GM18505 (cell line): ENCODE data around the gene DHCR7.

Source experiments
- ATAC-seq: cut with Tn5 transposase; IDR thresholded peaks from one replicate; pipeline ENCODE4 v1.9.1; 2021; ENCODE audit not compliant: unreplicated experiment
- POLR2A ChIP-seq: IDR thresholded peaks from 4 replicates; pipeline ENCODE4 v1.6.1; 2011; ENCODE audit warnings: borderline replicate concordance; ENCODE audit not compliant: insufficient read depth, insufficient read length; ENCODE audit errors: extremely low read depth

The DHCR7 gene

DNA sequence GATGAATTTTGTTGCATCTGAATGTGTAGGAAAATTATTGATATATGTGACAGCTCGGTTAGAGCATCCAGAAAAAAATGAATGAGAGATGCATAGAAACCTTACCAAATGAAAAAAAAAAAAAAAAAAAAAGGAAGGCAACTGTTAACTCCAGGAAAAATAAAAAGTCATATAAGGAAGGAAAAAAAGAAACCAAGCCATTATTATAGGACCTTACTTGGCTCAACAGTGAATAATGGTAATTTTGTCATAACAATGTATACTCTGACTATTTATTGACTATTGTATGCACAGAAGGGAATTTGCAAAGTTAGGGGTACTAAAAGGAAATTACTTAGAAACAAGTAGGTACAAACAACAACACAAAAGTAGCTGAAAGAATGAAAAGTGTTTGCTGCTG lies 2.0 kb downstream of the DHCR7 start:
- no peak for TF ChIP-seq POLR2A
- ATAC-seq: no peak

- TF ChIP-seq POLR2A: no peak
- no peak for ATAC-seq
Measured at GRCh38 chr11:71444811-71445210, 3.4 kb downstream of the DHCR7 start.

- no peak for TF ChIP-seq POLR2A
- ATAC-seq: no peak
Measured at GRCh38 chr11:71443736-71444445, 4.3 kb downstream of the DHCR7 start.

- TF ChIP-seq POLR2A: no peak
- ATAC-seq: no peak
Measured at GRCh38 chr11:71442880-71443279, 5.3 kb downstream of the DHCR7 start.

GRCh38 chr11:71442123-71442522 lies 6.1 kb downstream of the DHCR7 start:
- no peak for TF ChIP-seq POLR2A
- ATAC-seq: no peak

DNA sequence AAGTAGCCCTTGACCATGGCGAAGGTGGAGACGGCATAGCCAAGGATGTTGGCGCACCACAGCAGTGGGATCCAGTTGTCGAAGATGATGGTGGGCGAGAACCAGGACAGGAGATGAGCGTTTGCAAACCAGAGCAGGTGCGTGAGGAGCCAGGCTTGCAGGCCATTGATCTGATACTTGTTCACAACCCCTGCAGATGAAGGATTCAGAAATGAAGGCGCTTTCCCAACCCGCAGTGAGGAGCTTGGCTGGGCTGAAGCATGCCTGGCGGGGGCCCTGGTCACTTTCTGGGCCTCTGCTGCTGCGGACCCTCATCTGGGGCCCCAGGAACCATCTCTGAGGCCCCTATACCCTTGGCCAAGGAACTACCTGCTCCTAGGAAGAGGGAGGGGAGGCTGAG lies 6.9 kb downstream of the DHCR7 start:
- no peak for ATAC-seq

GRCh38 chr11:71440021-71440755 lies 8.0 kb downstream of the DHCR7 start:
- no peak for TF ChIP-seq POLR2A
- ATAC-seq: no peak

More for the DNA sequence above, 6.9 kb downstream of the DHCR7 start:
- no peak for TF ChIP-seq POLR2A

GRCh38 chr11:71438650-71439049 lies 9.5 kb downstream of the DHCR7 start:
- no peak for TF ChIP-seq POLR2A
- no peak for ATAC-seq

GRCh38 chr11:71437879-71438278 lies 10.3 kb downstream of the DHCR7 start:
- TF ChIP-seq POLR2A: no peak
- ATAC-seq: no peak

- ATAC-seq: no peak
- no peak for TF ChIP-seq POLR2A
Measured at GRCh38 chr11:71437399-71437798, 10.8 kb downstream of the DHCR7 start.

DNA sequence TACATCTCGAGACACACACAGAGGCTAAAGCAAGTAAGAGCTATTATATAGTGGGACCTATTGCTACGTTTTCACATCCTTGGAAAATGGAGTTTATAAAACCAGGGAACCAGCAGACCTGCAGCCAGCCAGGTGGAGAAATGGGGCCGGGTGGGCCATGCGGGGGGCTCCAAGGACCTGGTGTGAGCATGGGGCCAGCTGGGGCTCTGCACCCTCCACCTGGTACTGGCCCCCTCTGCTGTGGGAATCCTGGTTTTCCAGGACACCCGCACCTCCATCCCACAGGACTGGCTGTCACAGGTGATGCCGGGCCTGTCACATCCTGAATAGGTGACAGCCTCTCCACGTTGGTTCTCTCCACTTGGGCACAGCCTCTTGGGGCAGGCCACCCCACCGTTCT lies 11.3 kb downstream of the DHCR7 start:
- no peak for TF ChIP-seq POLR2A
- ATAC-seq: no peak

DNA sequence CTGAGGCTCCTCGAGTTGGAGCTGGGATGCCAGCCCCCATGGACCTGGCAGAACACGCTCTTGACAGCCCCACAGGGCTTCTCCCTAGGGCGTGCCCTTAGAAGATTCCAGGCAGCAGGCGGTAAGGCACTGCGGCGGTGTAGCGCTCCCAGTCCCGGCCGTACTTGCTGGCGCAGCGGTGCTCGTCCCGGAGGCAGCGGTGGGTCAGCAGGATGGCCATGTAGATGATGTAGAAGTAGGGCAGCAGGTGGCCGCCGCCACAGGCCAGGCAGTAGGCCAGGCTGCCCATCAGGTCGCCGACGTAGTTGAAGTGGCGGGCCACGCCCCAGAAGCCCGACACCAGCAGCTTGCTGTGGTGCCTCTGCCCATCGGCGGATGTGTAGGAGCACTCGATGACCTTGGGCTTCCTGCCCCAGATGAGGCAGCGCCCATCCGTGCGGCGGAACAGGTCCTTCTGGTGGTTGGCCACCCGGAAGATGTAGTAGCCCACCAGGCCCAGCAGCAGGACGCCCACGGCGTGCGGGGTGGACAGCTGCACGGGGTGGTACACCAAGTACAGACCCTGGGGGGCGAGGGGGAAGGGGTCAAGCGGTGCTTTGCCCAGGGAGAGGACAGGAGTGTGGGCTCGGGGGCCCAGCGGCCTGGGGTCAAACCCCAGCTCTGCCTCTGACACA lies 12.8 kb downstream of the DHCR7 start:
- TF ChIP-seq POLR2A: no peak
- ATAC-seq: no peak

DNA sequence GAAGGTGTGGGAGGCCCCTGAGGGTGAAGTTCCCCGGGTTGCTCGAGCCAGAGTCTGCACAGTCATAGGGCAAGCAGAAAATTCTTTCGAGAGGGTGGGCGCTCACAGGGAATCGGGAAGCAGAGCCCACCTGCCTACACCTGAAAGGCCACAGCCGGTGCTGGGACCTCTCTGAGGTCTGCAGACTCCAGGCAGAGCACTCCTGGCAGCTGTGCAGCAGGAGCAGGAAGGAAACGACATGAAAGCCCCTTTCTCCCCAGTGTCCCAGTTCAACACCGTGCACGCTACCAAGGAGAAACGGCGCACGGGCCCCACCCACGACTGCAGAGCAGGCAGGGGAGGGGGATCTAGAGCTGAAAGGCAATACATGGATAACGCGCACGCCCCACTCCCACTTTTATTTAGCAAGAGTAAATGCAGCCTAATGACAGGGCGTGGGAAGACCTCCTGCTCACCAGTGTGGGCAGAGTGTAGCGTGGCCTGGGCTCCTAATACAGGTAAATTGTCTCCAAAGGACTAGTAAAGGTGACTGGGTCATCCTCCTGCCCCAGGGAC lies 13.5 kb downstream of the DHCR7 start:
- no peak for TF ChIP-seq POLR2A
- ATAC-seq: no peak
